Stimulated activated effector memory CD8-positive, alpha-beta T cell treated with anti-CD3 and anti-CD28 coated beads, Interleukin-12 subunit alpha, Interleukin-12 subunit beta, amount 100 ng/mL, for 72 hours (primary cell): Measurements from ENCODE around the gene CCDC7.
"Not testable (repeated sequence)": the region's sequence is repeated elsewhere in the genome, so short reads cannot be mapped to it uniquely, and the experiment has no call there.

Experiments
- ATAC-seq: fragments of 150-1000 bp; cut with Tn5 transposase; 2 replicates; pipeline ENCODE4 v1.10.0; 2021
- DNase-seq, 2 donors: peaks; one replicate each; pipeline ENCODE4 v3.0.0; 2021 to 2022; ENCODE audit warnings: low spot score in 2 of 2
- H3K27ac Mint-ChIP-seq: one replicate; pipeline ENCODE4 v1.8.0; 2022; ENCODE audit warnings: mild to moderate bottlenecking, mixed read lengths
- H3K36me3 Mint-ChIP-seq: one replicate; pipeline ENCODE4 v1.8.0; 2022; ENCODE audit warnings: mild to moderate bottlenecking, mixed read lengths
- H3K4me1 Mint-ChIP-seq: one replicate; pipeline ENCODE4 v1.8.0; 2022; ENCODE audit warnings: mixed read lengths
- H3K4me3 Mint-ChIP-seq: one replicate; pipeline ENCODE4 v1.8.0; 2022; ENCODE audit warnings: mild to moderate bottlenecking, mixed read lengths
- H3K9me3 Mint-ChIP-seq: one replicate; pipeline ENCODE4 v1.8.0; 2022; ENCODE audit warnings: mixed read lengths

Gene CCDC7

GRCh38 chr10:32489901-32490300, 44.0 kb downstream of the CCDC7 start:
- H3K27ac Mint-ChIP-seq: no peak overlapping the region
- H3K36me3 Mint-ChIP-seq: peaks cover 38% of the 10 kb centered on the region
- peaks cover 8% of the 10 kb centered on the region for H3K9me3 Mint-ChIP-seq
- ATAC-seq (no peak), DNase-seq (no peak)
- H3K4me1 Mint-ChIP-seq: peaks cover 34% of the 10 kb centered on the region
- no peak overlapping the region for H3K4me3 Mint-ChIP-seq

GRCh38 chr10:32494562-32494961, 48.6 kb downstream of the CCDC7 start:
- not testable (repeated sequence) for DNase-seq, ATAC-seq, H3K4me3 Mint-ChIP-seq, H3K27ac Mint-ChIP-seq, H3K9me3 Mint-ChIP-seq
- Mint-ChIP-seq H3K36me3 (peaks cover 20% of the 10 kb centered on the region), H3K4me1 (peaks cover 28% of the 10 kb centered on the region)

- H3K36me3 Mint-ChIP-seq: peaks cover 23% of the 10 kb centered on the region
- H3K9me3 Mint-ChIP-seq: peaks cover 10% of the 10 kb centered on the region
- not testable (repeated sequence) for ATAC-seq, H3K4me3 Mint-ChIP-seq, H3K27ac Mint-ChIP-seq, DNase-seq
- H3K4me1 Mint-ChIP-seq: peaks cover 21% of the 10 kb centered on the region
Measured at GRCh38 chr10:32500136-32500535, 54.2 kb downstream of the CCDC7 start.

- Mint-ChIP-seq H3K9me3 (peaks cover 5% of the 10 kb centered on the region), H3K36me3 (peaks cover 23% of the 10 kb centered on the region), H3K27ac (no peak overlapping the region), H3K4me1 (peaks cover 12% of the 10 kb centered on the region), H3K4me3 (no peak overlapping the region)
- no peak for ATAC-seq
- DNase-seq: no peak
Measured at GRCh38 chr10:32501906-32502305, 56.0 kb downstream of the CCDC7 start.

- not testable (repeated sequence) for ATAC-seq, H3K4me1 Mint-ChIP-seq, H3K27ac Mint-ChIP-seq, H3K4me3 Mint-ChIP-seq, DNase-seq, H3K9me3 Mint-ChIP-seq
- H3K36me3 Mint-ChIP-seq: peaks cover 13% of the 10 kb centered on the region
Measured at GRCh38 chr10:32505762-32506420, 60.0 kb downstream of the CCDC7 start.

DNA sequence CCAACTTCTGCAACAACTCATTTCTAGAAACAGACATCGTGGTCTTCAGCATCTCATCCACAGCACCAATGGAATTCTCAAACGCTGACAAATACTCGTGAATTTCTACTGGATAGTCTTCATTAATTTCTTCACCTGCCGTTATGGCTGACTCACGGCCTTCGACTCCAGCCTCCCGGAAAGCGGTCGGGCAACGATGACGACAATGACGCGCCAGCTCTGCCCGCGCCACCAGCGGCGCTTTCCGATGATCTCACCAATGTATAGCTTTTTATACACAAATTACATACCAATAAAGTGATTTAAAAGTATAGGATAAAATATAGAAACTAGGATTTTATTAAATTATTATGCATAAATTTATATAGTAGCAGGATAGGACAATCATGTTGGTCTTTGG, 65.7 kb downstream of the CCDC7 start:
- Mint-ChIP-seq H3K4me3 (no peak overlapping the region), H3K36me3 (peaks cover 7% of the 10 kb centered on the region), H3K27ac (peak overlapping the region; percentile 37), H3K9me3 (no peaks in the 10 kb centered on the region), H3K4me1 (no peaks in the 10 kb centered on the region)
- DNase-seq (no peak), ATAC-seq (no peak)

DNA sequence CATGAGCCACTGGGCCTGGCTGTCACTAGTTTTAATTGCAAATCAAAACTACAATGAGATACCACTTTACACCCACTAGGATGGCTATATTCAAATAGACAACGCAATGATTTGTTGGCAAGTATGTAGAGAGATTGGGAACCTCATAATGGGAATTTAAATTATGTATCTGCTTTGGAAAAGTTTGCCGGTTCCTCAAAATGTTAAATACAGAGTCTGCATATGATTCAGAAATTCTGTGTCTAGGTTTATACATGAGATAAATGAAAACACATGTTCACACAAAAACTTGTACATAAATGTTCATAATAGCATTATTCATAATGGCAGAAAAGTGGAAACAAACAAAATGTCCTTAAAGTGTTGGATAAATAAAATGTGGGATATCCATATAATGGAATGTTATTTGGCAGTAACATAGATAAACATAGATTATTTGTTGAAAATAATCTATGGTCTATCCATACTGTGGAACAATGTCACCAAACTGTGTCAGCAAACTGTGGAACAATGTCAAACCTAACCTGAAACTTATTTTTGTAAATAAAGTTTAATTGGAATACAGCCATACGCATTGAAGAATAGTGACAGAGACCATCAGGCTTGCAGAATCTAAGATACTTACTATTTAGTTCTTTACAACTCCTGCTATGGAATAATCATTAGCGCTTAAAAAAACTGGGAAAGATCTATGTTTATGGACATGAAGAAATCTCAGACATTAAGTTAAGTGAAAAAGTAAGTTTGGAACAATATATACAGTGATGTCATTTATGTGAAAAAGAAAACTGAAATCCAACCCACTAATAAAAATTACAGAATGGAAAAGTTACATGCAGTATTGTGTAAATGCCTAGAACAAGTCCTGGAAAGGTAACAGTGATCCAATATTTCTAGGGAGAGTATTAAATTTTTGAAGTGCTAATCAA, 70.9 kb downstream of the CCDC7 start:
- Mint-ChIP-seq H3K4me1 (no peaks in the 10 kb centered on the region), H3K27ac (no peak overlapping the region), H3K4me3 (no peak overlapping the region), H3K9me3 (peaks cover 4% of the 10 kb centered on the region), H3K36me3 (no peaks in the 10 kb centered on the region)
- ATAC-seq: no peak
- no peak for DNase-seq

DNA sequence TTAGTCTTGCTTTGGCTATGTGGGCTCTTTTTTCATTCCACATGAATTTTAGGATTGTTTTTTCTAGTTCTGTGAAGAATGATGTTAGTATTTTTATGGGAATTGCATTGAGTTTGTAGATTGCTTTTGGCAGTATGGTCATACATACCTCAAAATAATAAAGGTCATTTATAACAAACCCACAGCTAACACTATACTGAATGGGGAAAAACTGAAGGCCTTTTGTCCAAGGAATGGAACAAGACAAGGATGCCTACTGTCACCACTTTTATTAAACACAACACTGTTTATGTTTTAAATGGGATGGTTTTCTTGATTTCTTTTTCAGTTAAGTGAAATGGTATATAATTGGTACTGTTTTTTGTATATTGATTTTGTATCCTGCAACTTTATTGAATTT, 84.3 kb downstream of the CCDC7 start:
- Mint-ChIP-seq H3K4me3 (no peak overlapping the region), H3K27ac (no peak overlapping the region), H3K36me3 (no peaks in the 10 kb centered on the region), H3K9me3 (peaks cover 9% of the 10 kb centered on the region), H3K4me1 (no peaks in the 10 kb centered on the region)
- DNase-seq (no peak), ATAC-seq (no peak)

GRCh38 chr10:32538256-32538655, 92.3 kb downstream of the CCDC7 start:
- DNase-seq: no peak
- Mint-ChIP-seq H3K4me3 (no peak overlapping the region), H3K4me1 (no peaks in the 10 kb centered on the region), H3K9me3 (peaks cover 2% of the 10 kb centered on the region), H3K36me3 (no peaks in the 10 kb centered on the region), H3K27ac (no peak overlapping the region)
- ATAC-seq: no peak

DNA sequence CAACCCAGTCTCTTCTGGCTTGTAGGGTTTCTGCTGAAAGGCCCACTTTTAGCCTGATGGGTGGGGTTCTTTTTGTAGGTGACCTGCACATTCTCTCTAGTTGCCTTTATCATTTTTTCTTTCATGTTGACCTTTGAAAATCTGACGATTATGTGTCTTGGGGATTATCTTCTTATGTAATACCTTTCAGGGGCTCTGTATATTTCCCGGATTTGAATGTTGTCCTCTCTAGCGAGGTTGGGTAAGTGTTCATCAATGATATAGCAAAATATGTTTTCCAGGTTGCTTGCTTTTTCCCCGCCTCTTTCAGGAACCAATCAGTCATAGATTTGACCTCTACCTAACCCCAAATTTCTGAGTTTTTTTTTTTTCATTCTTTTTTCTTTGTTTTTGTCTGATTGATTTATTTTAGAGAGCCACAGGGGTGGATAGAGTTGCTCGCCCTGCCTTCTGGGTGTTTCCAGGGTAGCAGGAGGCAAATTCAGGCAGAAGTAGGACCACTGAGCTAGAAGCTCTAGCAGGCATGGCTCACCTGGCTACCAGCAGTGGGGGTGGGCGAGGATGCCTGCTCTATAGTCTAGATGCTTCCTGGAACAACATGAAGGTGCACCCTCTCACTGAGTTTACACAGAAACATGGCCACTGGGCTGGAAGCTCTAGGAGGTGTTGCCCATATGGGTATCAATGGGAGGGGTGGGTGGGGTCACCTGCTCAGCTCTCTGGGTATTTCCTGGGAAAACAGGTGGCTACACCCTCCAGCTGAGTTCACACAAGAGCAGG, 94.9 kb downstream of the CCDC7 start:
- Mint-ChIP-seq H3K4me1 (no peaks in the 10 kb centered on the region), H3K9me3 (no peaks in the 10 kb centered on the region), H3K36me3 (no peaks in the 10 kb centered on the region), H3K4me3 (no peak overlapping the region), H3K27ac (no peak overlapping the region)
- DNase-seq: no peak
- ATAC-seq: no peak

GRCh38 chr10:32548208-32548607, 102.3 kb downstream of the CCDC7 start:
- no peak overlapping the region for H3K4me3 Mint-ChIP-seq
- ATAC-seq (no peak), DNase-seq (no peak)
- no peak overlapping the region for H3K27ac Mint-ChIP-seq
- no peaks in the 10 kb centered on the region for H3K4me1 Mint-ChIP-seq
- no peaks in the 10 kb centered on the region for H3K36me3 Mint-ChIP-seq
- peaks cover 8% of the 10 kb centered on the region for H3K9me3 Mint-ChIP-seq

DNA sequence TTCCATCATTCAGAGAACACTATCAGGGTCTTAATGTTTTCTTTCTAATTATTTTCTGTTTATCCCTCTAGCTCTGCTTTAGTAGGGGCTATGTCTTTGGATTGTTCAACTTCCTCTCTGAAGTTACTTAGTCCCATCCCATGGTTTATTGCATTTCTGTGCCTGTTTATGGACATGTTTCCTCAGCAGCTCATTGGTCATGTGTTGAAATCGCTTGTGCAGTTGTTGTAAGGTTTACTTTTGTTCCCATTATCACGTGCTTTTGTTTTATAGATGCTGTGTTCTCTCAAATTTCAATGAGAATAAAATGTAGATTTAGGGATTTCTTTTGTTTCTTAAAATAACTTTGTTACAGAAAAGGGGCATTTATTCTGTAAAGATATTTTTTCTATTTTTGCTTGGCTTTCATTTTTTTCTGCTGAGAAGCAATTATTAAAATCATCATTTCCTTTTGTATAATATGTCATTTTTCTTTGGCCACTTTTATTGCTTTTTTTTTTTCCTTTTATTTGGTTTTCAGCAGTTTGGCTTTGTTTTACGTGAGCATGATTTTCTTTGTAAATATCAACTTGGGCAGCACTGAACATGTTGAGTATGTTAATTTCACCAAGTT, 110.9 kb downstream of the CCDC7 start:
- H3K36me3 Mint-ChIP-seq: no peaks in the 10 kb centered on the region
- no peak overlapping the region for H3K4me3 Mint-ChIP-seq
- DNase-seq (no peak), ATAC-seq (no peak)
- H3K27ac Mint-ChIP-seq: no peak overlapping the region
- no peaks in the 10 kb centered on the region for H3K9me3 Mint-ChIP-seq
- H3K4me1 Mint-ChIP-seq: no peaks in the 10 kb centered on the region

GRCh38 chr10:32562695-32563094, 116.8 kb downstream of the CCDC7 start:
- not testable (repeated sequence) for H3K4me3 Mint-ChIP-seq, DNase-seq, H3K4me1 Mint-ChIP-seq, H3K9me3 Mint-ChIP-seq, H3K36me3 Mint-ChIP-seq, H3K27ac Mint-ChIP-seq, ATAC-seq

GRCh38 chr10:32577448-32577847, 131.5 kb downstream of the CCDC7 start:
- H3K9me3 Mint-ChIP-seq: no peaks in the 10 kb centered on the region
- no peaks in the 10 kb centered on the region for H3K4me1 Mint-ChIP-seq
- H3K36me3 Mint-ChIP-seq: no peaks in the 10 kb centered on the region
- H3K27ac Mint-ChIP-seq: no peak overlapping the region
- ATAC-seq (no peak), DNase-seq (no peak)
- H3K4me3 Mint-ChIP-seq: no peak overlapping the region

- no peaks in the 10 kb centered on the region for H3K36me3 Mint-ChIP-seq
- no peak overlapping the region for H3K27ac Mint-ChIP-seq
- no peak overlapping the region for H3K4me3 Mint-ChIP-seq
- H3K4me1 Mint-ChIP-seq: no peaks in the 10 kb centered on the region
- no peak for DNase-seq
- no peaks in the 10 kb centered on the region for H3K9me3 Mint-ChIP-seq
- no peak for ATAC-seq
Measured at GRCh38 chr10:32582946-32583345, 137.0 kb downstream of the CCDC7 start.
